HUES64 (cell line): Measurements from ENCODE around the gene STK38L.

Source experiments
- H3K27ac ChIP-seq: 2 replicates; pipeline ENCODE4 v1.7.0; 2013; ENCODE audit warnings: low read depth, low read length, inconsistent platforms
- H3K27me3 ChIP-seq: 2 replicates; pipeline ENCODE4 v1.6.1; 2013; ENCODE audit warnings: mild to moderate bottlenecking, low read length; ENCODE audit not compliant: insufficient read depth
- H3K36me3 ChIP-seq: 2 replicates; pipeline ENCODE4 v1.6.1; 2013; ENCODE audit warnings: mild to moderate bottlenecking, low read length; ENCODE audit not compliant: insufficient read depth
- H3K4me1 ChIP-seq: 2 replicates; pipeline ENCODE4 v1.6.1; 2013; ENCODE audit warnings: mild to moderate bottlenecking, low read length, moderate library complexity; ENCODE audit not compliant: insufficient read depth
- H3K4me3 ChIP-seq: 2 replicates; pipeline ENCODE4 v1.5.1; 2013; ENCODE audit warnings: mild to moderate bottlenecking, low read length, moderate library complexity
- H3K9ac ChIP-seq: 2 replicates; pipeline ENCODE4 v1.6.1; 2013; ENCODE audit warnings: mild to moderate bottlenecking, low read depth, low read length
- H3K9me3 ChIP-seq: 2 replicates; pipeline ENCODE4 v1.6.1; 2013; ENCODE audit warnings: low read depth, low read length; ENCODE audit not compliant: insufficient read depth
- WGBS: fragments of 150-250, 120-280 bp; methylation state at CpG from one replicate; pipeline ENCODE4 v1.1.7; 2013; ENCODE audit warnings: missing lambda C conversion rate; 5-methylcytosine and 5-hydroxymethylcytosine counted together

Gene STK38L

DNA sequence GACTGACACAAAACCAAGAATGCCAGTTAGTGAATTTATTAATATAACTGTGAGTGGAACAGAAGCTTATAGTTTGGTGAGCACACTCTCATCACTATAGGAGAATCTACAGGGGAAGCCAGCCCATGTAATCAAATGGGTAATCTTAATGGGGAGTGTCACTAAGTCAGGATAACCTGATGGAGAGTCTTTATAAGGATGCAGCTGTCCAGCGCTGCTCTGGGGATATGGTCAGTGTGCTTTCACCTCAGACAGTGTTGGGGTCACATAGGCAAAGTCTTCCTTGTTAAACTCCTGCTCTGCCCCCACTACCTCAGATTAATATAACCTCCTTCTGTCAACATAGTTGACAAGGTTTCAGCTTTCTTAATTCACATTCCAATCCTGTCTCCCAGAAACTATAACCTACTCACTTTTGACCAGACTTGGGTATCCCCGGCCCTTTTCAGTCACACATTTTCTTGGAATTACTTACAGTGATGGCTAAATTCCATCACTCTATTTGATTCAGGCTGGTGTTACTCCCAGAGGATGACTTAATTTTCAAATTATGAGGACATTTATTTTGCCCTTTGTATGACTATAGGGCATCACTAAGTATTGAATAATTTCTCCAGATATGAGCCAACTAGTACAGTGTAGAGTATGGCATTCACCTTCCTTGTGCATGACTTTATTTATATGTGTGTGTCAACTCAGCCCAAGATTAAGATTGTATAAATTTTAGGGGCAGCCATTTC is 13.2 kb downstream of the STK38L start:
- Histone ChIP-seq H3K9me3 (no peaks in the 10 kb centered on the region), H3K4me3 (no peak overlapping the region), H3K4me1 (peaks cover 7% of the 10 kb centered on the region; the same call in 1 of the 2 replicates), H3K27ac (no peak overlapping the region), H3K36me3 (no peaks in the 10 kb centered on the region), H3K9ac (no peak overlapping the region), H3K27me3 (no peaks in the 10 kb centered on the region)
- WGBS = 95% methylated on average over 2 of the region's 2 CpGs

DNA sequence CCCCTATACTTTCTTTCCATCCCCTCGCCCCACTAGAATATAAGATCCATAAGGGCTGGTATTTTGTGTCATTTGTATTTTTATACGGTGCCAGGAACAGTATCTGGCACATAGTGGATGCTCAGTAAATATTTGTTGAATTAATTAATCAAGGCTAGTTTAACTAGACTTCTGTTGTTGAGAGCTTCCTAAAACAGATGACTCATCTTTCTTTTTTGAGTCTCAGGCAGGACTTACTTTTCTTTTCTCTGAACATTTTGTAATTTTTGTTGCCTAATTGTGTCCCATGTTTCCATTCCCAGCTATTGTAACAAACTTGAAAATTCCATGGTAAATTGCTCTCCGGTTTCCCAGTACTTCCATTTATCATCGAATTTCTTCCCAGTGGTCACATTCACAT is 16.7 kb downstream of the STK38L start:
- no peaks in the 10 kb centered on the region for H3K27me3 ChIP-seq
- no peak overlapping the region for H3K4me3 ChIP-seq
- H3K9ac ChIP-seq = no peak overlapping the region
- 94% methylated on average over 3 of the region's 4 CpGs for WGBS
- H3K4me1 ChIP-seq = peaks cover 7% of the 10 kb centered on the region; the same call in 1 of the 2 replicates
- no peak overlapping the region for H3K27ac ChIP-seq
- H3K36me3 ChIP-seq = no peaks in the 10 kb centered on the region
- H3K9me3 ChIP-seq = no peaks in the 10 kb centered on the region

DNA sequence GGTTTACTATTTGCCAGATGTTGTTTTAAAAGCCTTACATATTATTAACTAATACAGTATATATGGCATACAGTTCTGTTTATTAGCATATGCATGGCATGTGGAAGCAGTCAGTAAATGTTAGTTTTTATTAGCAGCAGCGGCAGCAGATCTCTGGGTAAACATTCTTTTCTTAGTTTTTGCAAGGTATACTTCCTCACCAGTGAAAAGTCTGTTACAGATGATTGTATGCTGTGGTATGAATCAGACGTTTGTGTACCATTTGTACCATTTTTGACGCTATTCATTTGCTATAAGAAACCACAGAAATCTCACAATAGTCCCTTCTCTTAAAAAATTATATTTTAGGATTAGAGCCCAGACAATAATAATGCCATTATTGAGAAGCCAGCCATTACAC is 17.8 kb downstream of the STK38L start:
- Histone ChIP-seq H3K36me3 (no peaks in the 10 kb centered on the region), H3K27me3 (no peaks in the 10 kb centered on the region), H3K9ac (no peak overlapping the region), H3K9me3 (no peaks in the 10 kb centered on the region), H3K4me3 (no peak overlapping the region), H3K4me1 (peaks cover 7% of the 10 kb centered on the region; the same call in 1 of the 2 replicates), H3K27ac (no peak overlapping the region)
- WGBS = 100% methylated on average over 1 of the region's 3 CpGs

DNA sequence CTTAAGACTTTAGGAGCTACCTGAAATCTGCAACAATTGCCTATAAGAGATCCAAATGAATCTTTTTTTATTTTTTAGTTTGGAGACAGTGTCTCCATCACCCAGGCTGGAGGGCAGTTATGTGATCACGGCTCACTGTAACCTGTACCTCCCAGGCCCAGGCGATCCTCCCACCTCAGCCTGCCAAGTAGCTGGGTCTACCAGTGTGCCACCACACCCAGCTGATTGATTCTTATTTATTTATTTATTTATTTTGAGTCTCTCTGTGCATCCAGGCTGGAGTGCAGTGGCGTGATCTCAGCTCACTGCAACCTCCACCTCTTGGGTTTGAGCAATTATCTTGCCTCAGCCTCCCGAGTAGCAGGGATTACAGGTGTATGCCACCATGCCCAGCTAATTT is 26.1 kb downstream of the STK38L start:
- Histone ChIP-seq H3K27me3 (no peaks in the 10 kb centered on the region), H3K4me1 (peaks cover 7% of the 10 kb centered on the region; the same call in 1 of the 2 replicates), H3K36me3 (no peaks in the 10 kb centered on the region), H3K4me3 (no peak overlapping the region), H3K9ac (no peak overlapping the region), H3K9me3 (no peaks in the 10 kb centered on the region), H3K27ac (no peak overlapping the region)
- 94% methylated on average over 4 of the region's 4 CpGs for WGBS

DNA sequence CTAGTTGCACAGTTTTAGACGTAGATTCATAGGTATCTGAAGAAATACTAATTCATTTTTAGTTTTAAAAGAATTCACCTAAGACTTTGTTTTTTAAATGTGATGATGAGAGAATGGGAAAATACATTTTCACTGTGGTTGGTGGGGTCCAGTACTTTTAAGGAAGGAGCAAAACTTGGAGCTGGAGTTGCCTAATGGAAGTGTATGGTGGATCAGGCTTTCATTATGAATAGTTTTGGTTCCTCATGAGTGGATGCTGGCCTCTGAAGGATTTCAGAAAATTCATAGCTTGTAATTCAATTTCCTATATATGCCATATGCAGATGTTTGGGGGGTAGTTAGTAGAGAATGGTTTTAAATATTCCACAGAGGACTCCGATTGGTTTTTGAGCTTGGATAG is 27.1 kb downstream of the STK38L start:
- Histone ChIP-seq H3K4me3 (no peak overlapping the region), H3K9me3 (no peaks in the 10 kb centered on the region), H3K27ac (no peak overlapping the region), H3K9ac (no peak overlapping the region), H3K4me1 (peaks cover 15% of the 10 kb centered on the region), H3K36me3 (no peaks in the 10 kb centered on the region), H3K27me3 (no peaks in the 10 kb centered on the region)
- 98% methylated on average over 2 of the region's 2 CpGs for WGBS

DNA sequence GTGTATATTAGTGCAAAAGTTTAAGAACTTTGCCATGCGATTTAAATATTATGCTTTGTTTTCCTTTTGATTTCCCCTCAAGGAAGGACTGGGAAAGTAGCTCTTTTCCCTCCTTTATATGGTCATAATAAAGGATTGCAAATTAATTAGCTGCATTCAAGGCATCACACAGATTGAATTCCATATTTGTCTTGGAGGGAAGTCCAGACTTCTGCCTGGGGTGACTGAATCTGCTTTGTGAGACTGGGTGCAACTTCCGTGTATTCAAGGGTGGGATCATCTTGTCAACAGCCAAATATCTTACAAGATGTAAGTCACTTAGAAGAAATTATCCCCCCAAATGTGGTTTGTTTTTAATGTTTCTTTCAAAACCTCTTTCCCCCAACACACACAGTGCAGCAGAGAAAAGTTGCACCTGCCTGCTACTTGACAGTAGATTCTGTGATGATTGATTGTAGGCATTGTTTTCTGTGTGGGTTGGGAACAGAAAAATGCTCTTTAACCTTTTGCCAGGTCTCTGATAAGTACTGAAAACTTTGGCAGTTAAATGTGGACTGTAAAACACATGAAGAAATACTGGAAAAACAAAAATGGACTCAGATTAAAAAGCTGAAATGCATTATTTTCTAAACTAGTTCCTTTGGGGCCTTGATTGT is 28.4 kb downstream of the STK38L start:
- H3K36me3 ChIP-seq = no peaks in the 10 kb centered on the region
- H3K4me1 ChIP-seq = peaks cover 27% of the 10 kb centered on the region
- no peaks in the 10 kb centered on the region for H3K9me3 ChIP-seq
- no peak overlapping the region for H3K4me3 ChIP-seq
- no peaks in the 10 kb centered on the region for H3K27me3 ChIP-seq
- H3K9ac ChIP-seq = no peak overlapping the region
- 88% methylated on average over 2 of the region's 2 CpGs for WGBS
- no peak overlapping the region for H3K27ac ChIP-seq

DNA sequence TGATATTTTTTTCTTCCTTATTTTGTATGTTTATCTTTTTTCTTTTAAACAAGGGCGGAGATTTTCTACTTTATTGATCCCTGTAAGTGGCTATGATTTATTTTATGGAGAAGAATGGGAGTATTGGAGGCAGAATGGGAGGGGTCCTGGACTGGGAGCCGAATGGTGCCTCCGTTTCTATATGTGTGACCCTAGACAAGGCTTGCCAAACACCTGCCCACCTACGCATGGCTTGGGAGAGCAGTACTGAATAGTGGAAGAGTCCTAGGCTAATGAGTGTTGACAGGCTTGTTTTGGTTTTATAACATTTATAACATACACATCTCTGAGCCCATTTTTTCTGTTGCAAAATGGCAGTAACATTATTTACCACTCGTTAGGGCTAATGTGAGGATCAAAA is 29.0 kb downstream of the STK38L start:
- Histone ChIP-seq H3K4me1 (peaks cover 34% of the 10 kb centered on the region), H3K36me3 (no peaks in the 10 kb centered on the region), H3K27ac (no peak overlapping the region), H3K9ac (no peak overlapping the region), H3K4me3 (no peak overlapping the region), H3K27me3 (no peaks in the 10 kb centered on the region), H3K9me3 (no peaks in the 10 kb centered on the region)
- WGBS = 91% methylated on average over 4 of the region's 5 CpGs

DNA sequence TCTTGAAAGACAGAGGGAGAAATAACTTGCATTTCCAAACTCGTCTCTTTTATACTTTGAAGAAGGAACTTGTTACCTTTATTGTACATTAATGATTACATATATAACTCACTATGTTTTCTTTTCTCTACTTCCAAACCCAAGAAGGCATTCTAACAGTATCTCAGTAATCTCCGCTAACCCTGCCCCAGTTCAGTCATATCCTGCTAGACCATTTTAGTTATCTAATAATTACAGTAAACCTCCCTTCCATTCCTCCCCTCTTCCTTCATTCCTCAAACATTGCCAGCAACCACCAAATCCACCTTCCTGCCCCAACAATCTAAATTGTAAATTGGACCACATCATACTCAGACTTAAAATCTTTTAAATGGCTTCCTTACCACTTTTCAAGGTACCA is 30.6 kb downstream of the STK38L start:
- no peaks in the 10 kb centered on the region for H3K9me3 ChIP-seq
- no peaks in the 10 kb centered on the region for H3K36me3 ChIP-seq
- peaks cover 39% of the 10 kb centered on the region for H3K4me1 ChIP-seq
- 95% methylated on average over 1 of the region's 2 CpGs for whole genome bisulfite sequencing
- H3K4me3 ChIP-seq = no peak overlapping the region
- H3K9ac ChIP-seq = no peak overlapping the region
- H3K27ac ChIP-seq = no peak overlapping the region
- H3K27me3 ChIP-seq = no peaks in the 10 kb centered on the region

DNA sequence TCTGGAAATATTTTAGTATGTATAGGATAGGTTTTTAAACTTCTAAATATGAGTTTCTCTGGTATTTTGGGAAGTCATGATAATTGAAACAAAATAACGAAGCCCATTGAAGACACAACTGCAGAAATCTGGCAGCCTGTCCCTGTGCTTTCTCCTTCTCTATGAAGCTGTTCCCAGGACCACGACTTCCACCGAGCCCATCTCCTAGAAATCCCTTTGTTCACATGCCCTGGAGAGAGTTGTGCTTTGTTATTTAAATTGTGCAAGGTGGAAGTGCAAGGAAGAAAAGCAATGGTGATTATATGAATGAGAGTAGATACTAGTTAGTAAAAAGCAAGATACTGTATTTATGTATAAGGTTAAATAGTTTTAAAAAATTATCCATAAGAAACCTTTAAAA is 32.2 kb downstream of the STK38L start:
- Histone ChIP-seq H3K27me3 (no peaks in the 10 kb centered on the region), H3K9me3 (no peaks in the 10 kb centered on the region), H3K4me3 (0 out of 2 replicates have a peak overlapping the region, but pooled peaks have one; percentile 18), H3K9ac (no peak overlapping the region), H3K36me3 (no peaks in the 10 kb centered on the region), H3K27ac (0 out of 2 replicates have a peak overlapping the region, but pooled peaks have one; percentile 29), H3K4me1 (peaks cover 43% of the 10 kb centered on the region)
- 39% methylated on average over 3 of the region's 3 CpGs for WGBS

DNA sequence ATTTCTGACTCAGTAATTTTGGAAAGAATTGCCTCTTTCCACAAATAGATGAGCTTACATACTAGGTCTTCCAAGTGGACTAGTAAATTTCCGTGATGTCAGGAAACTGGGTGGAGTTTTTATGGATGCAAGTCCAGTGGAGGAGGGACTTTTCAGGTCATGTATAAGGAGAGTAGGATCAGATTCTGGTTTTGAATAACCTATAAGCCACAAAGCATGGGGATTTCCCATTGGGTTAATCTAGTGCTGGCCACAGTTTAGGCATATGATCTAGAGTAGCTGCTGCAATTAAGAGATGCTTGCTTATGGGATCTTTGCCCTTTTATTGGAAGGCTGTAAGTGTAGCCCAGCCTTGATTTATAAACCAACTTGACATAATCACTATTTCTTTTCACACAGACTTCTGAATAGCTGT is 33.8 kb downstream of the STK38L start:
- no peaks in the 10 kb centered on the region for H3K9me3 ChIP-seq
- no peaks in the 10 kb centered on the region for H3K36me3 ChIP-seq
- H3K4me3 ChIP-seq = no peak overlapping the region
- no peaks in the 10 kb centered on the region for H3K27me3 ChIP-seq
- no peak overlapping the region for H3K9ac ChIP-seq
- WGBS = 93% methylated on average over 1 of the region's 1 CpG
- no peak overlapping the region; the same call in 1 of the 2 replicates for H3K27ac ChIP-seq
- peaks cover 43% of the 10 kb centered on the region for H3K4me1 ChIP-seq

DNA sequence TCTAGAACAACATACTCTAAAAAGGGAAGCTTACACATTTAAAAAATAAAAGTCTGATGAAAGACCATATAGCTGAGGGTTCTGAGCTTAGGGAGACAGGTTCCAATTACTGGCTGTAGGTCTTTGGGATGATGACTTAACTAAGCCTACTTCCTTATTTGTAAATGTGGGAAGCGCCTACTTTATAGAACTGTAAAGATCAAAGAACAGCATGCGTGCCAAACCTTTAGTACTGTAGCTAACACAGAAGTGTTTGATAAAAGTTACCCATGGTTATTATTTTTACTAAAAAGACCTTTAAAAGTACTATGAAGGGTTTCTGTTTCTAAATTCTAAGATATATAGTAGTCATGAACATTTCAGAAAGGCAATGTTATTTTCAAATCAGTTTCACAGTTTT is 35.7 kb downstream of the STK38L start:
- peaks cover 44% of the 10 kb centered on the region for H3K4me1 ChIP-seq
- H3K9me3 ChIP-seq = no peaks in the 10 kb centered on the region
- H3K36me3 ChIP-seq = no peaks in the 10 kb centered on the region
- WGBS = no CpG with 5 or more reads among the region's 2 CpGs
- H3K4me3 ChIP-seq = no peak overlapping the region
- H3K9ac ChIP-seq = no peak overlapping the region
- no peak overlapping the region for H3K27ac ChIP-seq
- no peaks in the 10 kb centered on the region for H3K27me3 ChIP-seq
